T47D (cell line): ENCODE results near the gene C19orf53.
"Not testable (repeated sequence)": the region's sequence is repeated elsewhere in the genome, so short reads cannot be mapped to it uniquely, and the experiment has no call there.

ENCODE experiments used
- DNase-seq, 2 experiments: peaks; one replicate each; pipeline versions ENCODE4 v3.0.0 to v3.0.0-alpha.2; 2011 to 2012; ENCODE audit warnings: low read depth in 1 of 2, low spot score in 1 of 2
- JUND ChIP-seq: IDR thresholded peaks from 2 replicates; pipeline ENCODE4 v1.6.1; 2012; ENCODE audit warnings: low read depth
- in situ Hi-C: cut with HindIII; loops from 2 replicates; pipeline ENCODE4 v1.10.0; 2016; ENCODE audit warnings: low sequenced_read_pairs, low pct_unique_long_range_greater_than_20kb

Gene C19orf53

DNA sequence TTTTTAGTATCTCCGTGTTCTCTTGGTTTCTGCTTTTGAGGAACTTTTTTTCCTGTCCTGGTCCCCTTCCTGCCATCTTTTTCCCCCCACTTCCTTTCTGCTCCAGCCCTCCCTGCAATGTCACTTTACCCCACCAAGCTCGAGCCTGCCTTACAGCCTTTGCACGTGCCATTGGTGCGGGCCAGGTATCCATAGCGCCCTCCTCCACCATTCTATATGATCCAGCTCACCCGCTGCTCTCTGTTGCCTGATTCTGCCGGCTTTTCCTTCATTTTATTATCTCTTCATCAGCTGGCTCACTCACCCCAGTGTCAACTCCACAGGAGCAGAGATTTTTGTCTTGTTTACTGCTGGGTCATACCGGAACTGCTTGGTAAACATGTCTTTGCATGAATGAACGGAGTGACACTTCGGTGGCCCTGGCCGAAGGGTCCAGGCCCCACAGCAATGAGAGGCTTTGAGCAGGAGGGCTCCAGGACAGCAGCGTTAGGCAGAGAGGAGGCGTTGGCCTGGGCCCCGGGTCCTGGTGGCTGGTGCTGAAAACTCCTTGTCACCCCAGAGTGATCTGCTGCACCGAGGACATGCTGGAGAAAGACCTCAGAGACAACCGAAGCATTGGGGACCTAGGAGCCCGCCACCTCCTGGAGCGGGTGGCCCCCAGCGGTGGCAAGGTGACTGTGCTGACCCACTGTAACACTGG lies 8.7 kb upstream of the C19orf53 start:
- in situ Hi-C loops: no loop called here
- no peak for TF ChIP-seq JUND
- DNase-seq: peak; percentile 13 to 23

GRCh38 chr19:13766095-13766481 lies 8.2 kb upstream of the C19orf53 start:
- TF ChIP-seq JUND: no peak
- DNase-seq: no peak
- in situ Hi-C loops: no loop called here

DNA sequence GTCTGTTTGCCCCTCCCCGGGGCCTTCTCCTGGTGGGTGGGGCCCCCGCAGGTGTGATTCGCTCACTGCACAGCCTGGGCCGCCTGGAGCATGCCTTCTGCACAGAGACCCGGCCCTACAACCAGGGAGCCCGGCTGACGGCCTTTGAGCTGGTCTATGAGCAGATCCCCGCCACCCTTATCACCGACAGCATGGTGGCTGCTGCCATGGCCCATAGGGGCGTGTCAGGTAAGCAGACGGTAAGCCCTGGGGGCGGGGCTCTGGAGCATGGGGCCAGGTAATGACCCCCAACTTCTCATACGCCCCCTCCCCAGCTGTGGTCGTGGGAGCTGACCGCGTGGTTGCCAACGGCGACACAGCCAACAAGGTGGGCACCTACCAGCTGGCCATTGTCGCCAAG lies 5.7 kb upstream of the C19orf53 start:
- no peak for TF ChIP-seq JUND
- DNase-seq: no peak
- in situ Hi-C loops: no loop called here

- in situ Hi-C loops: no loop called here
- DNase-seq: no peak
- no peak for TF ChIP-seq JUND
Observed at GRCh38 chr19:13770013-13770635, 4.1 kb upstream of the C19orf53 start.

DNA sequence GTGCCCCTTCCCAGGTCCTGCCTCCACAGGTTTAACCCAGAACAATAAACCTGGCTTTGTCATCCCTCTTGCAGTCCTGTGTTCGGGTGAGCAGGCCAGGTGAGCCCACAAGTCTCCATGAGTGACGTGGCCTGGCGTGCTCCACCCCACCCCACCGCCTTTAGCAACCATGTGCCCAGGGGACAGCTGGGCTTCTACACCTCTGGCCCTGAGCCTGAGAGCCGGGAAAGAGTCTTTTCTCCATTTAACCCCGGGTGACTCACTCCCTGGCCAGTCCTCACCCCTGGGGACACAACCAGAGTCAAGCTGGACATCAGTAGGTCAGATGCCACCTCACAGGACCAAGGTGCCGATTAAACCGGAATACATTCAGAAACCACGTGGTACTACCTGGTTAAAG lies 4.1 kb downstream of the C19orf53 start:
- TF ChIP-seq JUND: no peak
- in situ Hi-C loops: no loop called here
- DNase-seq: no peak

DNA sequence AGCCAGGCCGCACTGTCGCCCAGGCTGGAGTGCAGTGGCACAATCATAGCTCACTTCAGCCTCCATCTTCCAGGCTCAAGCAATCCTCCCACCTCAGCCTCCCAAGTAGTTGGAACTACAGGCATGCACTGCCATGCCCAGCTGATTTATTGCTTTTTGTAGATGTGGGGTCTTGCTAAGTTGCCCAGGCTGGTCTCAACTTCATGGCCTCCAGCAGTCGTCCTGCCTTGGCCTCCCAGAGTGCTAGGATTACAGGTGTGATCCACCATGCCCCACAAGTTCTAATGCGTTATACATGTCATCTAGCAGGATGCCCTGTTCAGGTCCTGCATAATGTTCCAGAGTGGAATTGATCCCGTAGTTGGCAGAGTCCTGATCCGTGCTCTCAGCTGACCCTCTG lies 4.6 kb downstream of the C19orf53 start:
- in situ Hi-C loops: no loop called here
- no peak for DNase-seq

DNA sequence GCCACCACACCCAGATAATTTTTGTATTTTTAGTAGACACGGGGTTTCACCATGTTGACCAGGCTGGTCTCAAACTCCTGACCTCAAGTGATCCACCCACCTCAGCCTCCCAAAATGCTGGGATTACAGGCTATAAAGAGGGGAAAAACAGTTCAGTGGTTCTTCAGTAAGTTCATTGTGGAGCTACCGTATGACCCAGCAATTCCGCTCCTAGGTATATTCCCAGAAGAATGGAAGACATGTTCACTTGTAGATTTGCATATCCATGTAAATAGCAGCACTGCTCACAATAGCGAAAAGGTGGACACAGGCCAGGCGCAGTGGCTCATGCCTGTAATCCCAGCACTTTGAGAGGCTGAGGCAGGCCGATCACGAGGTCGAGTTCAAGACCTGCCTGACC lies 5.5 kb downstream of the C19orf53 start:
- in situ Hi-C loops, DNase-seq: not testable (repeated sequence)

More for the DNA sequence above, 4.6 kb downstream of the C19orf53 start:
- no peak for TF ChIP-seq JUND

GRCh38 chr19:13781547-13781946 lies 7.3 kb downstream of the C19orf53 start:
- TF ChIP-seq JUND: no peak
- DNase-seq: no peak
- in situ Hi-C loops: no loop called here

GRCh38 chr19:13782537-13782936 lies 8.3 kb downstream of the C19orf53 start:
- in situ Hi-C loops: no loop called here
- no peak for DNase-seq

DNA sequence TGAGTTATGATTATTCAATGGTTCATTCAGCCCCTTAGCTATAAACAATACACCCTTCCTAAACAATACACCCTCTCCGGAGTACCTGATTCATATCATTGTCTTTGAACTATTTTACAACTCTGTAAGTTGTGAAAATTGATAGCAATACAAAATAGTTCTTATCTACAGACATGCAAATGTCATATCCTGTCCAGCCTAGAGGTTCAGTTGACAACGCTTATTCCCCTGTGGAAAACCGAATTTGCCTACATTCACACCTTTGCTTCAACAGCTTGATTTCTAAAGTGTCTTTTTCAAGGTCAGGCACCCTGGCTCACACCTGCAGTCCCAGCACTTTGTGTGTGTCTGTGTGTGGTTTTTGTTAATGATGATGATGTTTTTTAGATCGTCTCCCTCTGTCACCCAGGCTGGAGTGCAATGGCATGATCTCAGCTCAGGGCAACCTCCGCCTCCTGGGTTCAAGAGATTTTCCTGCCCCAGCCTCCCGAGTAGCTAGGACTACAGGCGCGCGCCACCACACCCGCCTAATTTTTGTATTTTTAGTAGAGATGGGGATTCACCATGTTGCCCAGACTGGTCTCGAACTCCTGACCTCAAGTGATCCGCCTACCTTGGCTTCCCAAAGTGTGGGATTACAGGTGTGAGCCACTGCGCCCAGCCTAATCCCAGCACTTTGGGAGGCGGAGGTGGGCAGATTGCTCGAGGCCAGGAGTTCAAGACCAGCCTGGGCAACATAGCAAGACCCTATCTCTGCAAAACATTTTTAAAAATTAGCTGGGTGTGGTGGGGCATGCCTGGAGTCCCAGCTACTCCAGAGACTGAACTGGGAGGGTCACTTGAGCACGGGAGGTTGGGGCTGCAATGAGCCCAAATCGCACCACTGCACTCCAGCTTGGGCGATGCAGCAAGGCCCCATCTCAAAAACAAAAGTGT lies 9.6 kb downstream of the C19orf53 start:
- DNase-seq: no peak
- in situ Hi-C loops: no loop called here

More at GRCh38 chr19:13782537-13782936, 8.3 kb downstream of the C19orf53 start:
- no peak for TF ChIP-seq JUND

DNA sequence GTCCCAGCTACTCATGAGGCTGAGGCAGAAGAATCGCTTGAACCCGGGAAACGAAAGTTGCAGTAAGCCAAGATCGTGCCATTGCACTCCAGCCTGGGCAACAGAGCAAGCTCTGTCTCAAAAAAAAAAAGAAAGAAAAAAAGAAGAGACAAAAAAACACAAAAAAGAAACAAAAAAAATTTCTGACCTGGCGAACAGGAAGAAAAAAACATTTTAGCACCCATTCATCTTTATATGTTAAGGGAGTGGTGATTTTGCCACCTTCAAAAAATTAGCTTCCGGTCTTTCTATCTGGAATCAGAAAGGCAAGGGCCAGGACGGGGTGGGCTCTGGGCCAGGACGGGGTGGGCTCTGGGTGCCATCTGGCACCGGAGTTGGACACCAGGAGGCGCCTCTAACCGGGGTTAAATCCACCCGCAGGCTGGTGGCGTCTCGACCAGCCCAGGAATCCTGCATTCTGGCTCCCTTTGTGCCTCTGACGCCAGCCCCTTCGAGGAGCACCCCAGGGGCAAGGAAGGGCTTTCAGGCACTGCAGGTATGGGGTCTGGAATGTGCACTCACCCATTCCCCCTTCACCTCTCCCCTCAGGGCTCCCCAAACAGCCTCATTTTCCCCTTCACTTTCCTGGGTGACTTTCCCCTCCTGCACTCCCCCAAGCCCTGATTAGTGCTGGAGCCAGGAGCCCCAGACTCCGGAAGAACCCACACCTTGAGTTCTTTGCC lies 10.6 kb downstream of the C19orf53 start:
- in situ Hi-C loops: no loop called here
- no peak for TF ChIP-seq JUND
- peak in 1 of 2 experiments; percentile 67 for DNase-seq

More for the DNA sequence above, 9.6 kb downstream of the C19orf53 start:
- TF ChIP-seq JUND: no peak

GRCh38 chr19:13788991-13789390 lies 14.7 kb downstream of the C19orf53 start:
- TF ChIP-seq JUND: no peak
- DNase-seq: no peak
- in situ Hi-C loops: no loop called here

DNA sequence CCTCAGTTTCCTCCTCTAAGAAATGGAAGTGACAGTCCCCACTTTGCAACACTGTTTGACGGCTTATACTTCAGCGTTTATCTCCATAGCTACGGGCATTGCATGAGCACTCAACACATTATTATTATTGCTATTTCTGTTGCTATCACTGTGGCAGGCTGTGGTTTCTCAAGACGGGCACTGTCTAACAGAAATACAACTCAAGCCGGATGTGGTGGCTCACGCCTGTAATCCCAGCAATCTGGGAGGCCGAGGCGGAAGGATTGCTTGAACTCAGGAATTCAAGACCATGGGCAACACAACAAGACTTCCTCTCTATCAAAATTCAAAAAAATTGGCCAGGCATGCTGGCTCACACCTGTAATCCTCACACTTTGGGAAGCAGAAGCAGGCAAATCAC lies 16.1 kb downstream of the C19orf53 start:
- DNase-seq: no peak
- no peak for TF ChIP-seq JUND
- in situ Hi-C loops: no loop called here

DNA sequence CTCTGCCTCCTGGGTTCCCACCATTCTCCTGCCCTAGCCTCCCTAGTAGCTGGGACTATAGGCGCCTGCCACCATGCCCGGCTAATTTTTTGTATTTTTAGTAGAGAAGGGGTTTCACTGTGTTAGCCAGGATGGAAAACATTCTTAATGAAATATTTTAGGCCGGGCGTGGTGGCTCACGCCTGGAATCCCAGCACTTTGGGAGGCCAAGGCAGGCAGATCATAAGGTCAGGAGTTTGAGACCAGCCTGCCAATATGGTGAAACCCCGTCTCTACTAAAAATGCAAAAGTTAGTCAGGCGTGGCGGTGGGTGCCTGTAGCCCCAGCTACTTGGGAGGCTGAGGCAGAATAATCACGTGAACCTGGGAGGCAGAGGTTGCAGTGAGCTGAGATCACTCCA lies 19.1 kb downstream of the C19orf53 start:
- in situ Hi-C loops, DNase-seq: not testable (repeated sequence)
